Activated CD4-positive, alpha-beta memory T cell treated with anti-CD3 and anti-CD28 coated beads for 36 hours (primary cell): ENCODE measurements around the gene NUMBL. TPM values are rescaled to one million over a fixed set of nuclear protein-coding genes. Genes with fewer than 3 reads are reported as not detected.

Experiments used
- CTCF ChIA-PET: fragments of 350-600 bp; sonication (Branson Sonifier 250); formaldehyde crosslinking; loops from one replicate; lab custom pipeline; 2021; ENCODE audit warnings: antibody characterized with exemption, inconsistent platforms; lab: Charles Lee
- POLR2A ChIA-PET: fragments of 350-600 bp; sonication (Branson Sonifier 250); formaldehyde crosslinking; loops from one replicate; lab custom pipeline; 2021; ENCODE audit warnings: antibody characterized with exemption; lab: Charles Lee
- DNase-seq: peaks from one replicate; pipeline ENCODE4 v3.0.0-alpha.2; 2020
- H3K27ac Mint-ChIP-seq: one replicate; pipeline ENCODE4 v1.8.0; 2021; ENCODE audit warnings: mixed read lengths
- H3K27me3 Mint-ChIP-seq: one replicate; pipeline ENCODE4 v1.8.0; 2021; ENCODE audit warnings: mixed read lengths
- H3K36me3 Mint-ChIP-seq: one replicate; pipeline ENCODE4 v1.8.0; 2021; ENCODE audit warnings: mixed read lengths
- H3K4me1 Mint-ChIP-seq: one replicate; pipeline ENCODE4 v1.8.0; 2021; ENCODE audit warnings: low read depth, mixed read lengths
- H3K4me3 Mint-ChIP-seq: one replicate; pipeline ENCODE4 v1.8.0; 2021; ENCODE audit warnings: mild to moderate bottlenecking, mixed read lengths
- H3K9me3 Mint-ChIP-seq: one replicate; pipeline ENCODE4 v1.8.0; 2021; ENCODE audit warnings: mixed read lengths
- intact Hi-C: fragments of 100-400 bp; cut with micrococcal nuclease; formaldehyde crosslinking; loops from one replicate; pipeline ENCODE4 v1.15.1; 2023
- total RNA-seq, 2 experiments: library from RNA; stranded (reverse); gene quantifications; one replicate each; pipeline ENCODE4 v1.2.3, GENCODE V29; 2021

NUMBL gene
- total RNA-seq, 2 experiments from 2014 or later: 14.0 to 14.8 TPM

DNA sequence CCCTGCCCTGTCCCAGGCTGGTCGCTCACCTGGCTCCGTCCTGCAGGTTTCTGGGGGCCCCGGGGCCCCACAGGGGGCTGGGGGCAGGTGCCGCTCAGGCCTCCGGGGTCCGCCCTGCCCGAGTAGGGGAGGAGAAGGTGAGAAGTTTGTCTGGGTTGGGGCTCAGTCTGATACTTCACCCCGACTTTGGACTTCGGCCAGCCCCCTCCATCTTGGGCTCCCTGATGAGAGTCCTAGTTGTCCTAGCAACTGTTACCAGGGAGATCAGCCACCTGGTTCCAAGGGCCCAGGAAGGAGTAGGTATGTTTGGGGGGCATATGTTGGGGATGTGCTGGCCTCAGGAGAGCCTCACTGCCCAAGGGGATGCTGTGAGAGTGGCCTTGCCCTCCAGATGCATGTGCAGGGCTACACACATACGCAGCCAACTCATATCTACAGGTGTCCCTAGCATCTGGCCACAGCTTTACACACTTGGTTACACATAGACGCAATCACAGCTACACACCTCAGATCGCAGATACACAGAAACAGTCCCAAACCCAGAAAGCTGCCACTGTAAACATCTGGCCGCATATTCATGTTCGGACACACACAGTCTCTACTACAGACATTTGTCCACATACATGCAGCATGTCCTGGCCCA is 3.4 kb downstream of the NUMBL start:
- CTCF ChIA-PET: no interaction called here
- peaks cover 4% of the 10 kb centered on the region for H3K4me1 Mint-ChIP-seq
- H3K4me3 Mint-ChIP-seq: no peak overlapping the region
- no peaks in the 10 kb centered on the region for H3K27me3 Mint-ChIP-seq
- intact Hi-C loops: no loop called here
- DNase-seq: no peak
- POLR2A ChIA-PET: no interaction called here
- no peaks in the 10 kb centered on the region for H3K9me3 Mint-ChIP-seq
- H3K27ac Mint-ChIP-seq: no peak overlapping the region
- peaks cover 15% of the 10 kb centered on the region for H3K36me3 Mint-ChIP-seq

GRCh38 chr19:40685563-40685962 is 4.9 kb downstream of the NUMBL start:
- Mint-ChIP-seq H3K9me3 (no peaks in the 10 kb centered on the region), H3K27ac (no peak overlapping the region), H3K4me1 (no peaks in the 10 kb centered on the region), H3K4me3 (no peak overlapping the region), H3K36me3 (peaks cover 22% of the 10 kb centered on the region), H3K27me3 (no peaks in the 10 kb centered on the region)
- ChIA-PET CTCF (no interaction called here), POLR2A (no interaction called here)
- intact Hi-C loops: no loop called here
- DNase-seq: no peak

DNA sequence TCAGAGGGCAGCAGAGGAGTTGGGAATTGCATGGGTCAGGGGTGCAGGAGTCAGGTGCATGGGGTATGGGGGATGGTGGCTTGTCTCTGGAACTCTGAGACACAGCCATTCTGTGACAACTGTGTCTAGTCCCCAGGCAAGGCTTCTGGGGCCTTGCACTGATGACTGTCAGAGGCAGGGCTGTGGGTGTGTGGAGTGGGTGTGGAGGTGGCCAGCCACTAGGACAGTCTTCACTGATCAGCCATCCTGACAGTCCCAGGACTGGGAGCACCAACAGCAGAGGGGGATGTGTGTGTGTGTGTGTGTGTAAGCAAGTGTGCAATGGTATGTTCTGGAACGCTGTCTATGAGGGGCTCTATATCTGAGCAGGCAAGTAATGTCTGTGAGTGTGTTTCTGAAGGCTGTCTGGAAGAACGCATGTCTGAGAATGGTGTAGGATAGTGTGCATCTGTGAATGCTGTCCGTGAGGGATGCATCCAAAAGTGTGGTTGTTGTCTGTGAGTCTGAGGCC is 5.4 kb downstream of the NUMBL start:
- ChIA-PET POLR2A (no interaction called here), CTCF (no interaction called here)
- intact Hi-C loops: no loop called here
- DNase-seq: no peak
- Mint-ChIP-seq H3K4me1 (no peaks in the 10 kb centered on the region), H3K9me3 (no peaks in the 10 kb centered on the region), H3K36me3 (peaks cover 25% of the 10 kb centered on the region), H3K27ac (no peak overlapping the region), H3K4me3 (no peak overlapping the region), H3K27me3 (no peaks in the 10 kb centered on the region)

DNA sequence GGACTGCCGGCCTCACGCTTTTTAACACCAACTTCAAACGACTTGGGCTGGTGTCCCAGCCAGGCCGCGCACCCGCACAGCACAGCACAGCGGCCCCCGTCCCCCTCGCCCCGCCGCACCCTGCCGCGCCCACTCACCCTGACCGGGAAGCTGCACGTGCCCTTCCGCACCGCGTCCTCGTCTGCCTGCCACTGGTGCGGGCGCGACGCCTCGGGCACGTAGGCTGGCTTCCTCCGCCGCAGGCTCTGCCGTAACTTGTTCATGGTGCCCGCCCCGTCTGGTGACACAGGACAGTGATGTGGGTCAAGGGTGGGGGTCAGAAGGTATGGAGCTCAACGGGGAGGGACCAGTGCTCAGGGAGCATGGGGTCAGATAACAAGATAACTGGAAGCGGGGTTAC is 6.2 kb downstream of the NUMBL start:
- Mint-ChIP-seq H3K9me3 (no peaks in the 10 kb centered on the region), H3K4me3 (no peak overlapping the region), H3K4me1 (no peaks in the 10 kb centered on the region), H3K27ac (no peak overlapping the region), H3K36me3 (peaks cover 28% of the 10 kb centered on the region), H3K27me3 (no peaks in the 10 kb centered on the region)
- DNase-seq: no peak
- CTCF ChIA-PET: no interaction called here
- POLR2A ChIA-PET: no interaction called here
- intact Hi-C loops: no loop called here

DNA sequence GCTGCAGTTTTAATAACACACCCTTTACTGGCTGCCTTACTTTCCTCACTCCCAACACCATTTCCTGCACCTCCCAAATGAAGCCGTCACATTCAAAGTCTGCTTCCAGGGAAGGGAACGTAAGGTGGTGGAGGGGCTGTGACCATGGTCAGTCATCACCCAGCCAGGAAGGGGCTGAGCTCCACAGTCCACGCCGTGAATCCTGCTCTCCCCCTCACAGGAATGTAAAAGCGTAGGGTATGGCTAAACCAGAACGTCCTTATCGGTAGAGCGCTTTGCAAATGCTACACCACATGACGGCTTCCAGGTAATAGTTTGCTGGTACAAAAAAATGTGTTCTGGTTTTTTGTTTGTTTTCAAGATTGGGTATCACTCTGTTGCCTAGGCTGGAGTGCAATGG is 7.0 kb downstream of the NUMBL start:
- Mint-ChIP-seq H3K4me3 (no peak overlapping the region), H3K9me3 (no peaks in the 10 kb centered on the region), H3K4me1 (no peaks in the 10 kb centered on the region), H3K27me3 (no peaks in the 10 kb centered on the region), H3K36me3 (peaks cover 31% of the 10 kb centered on the region), H3K27ac (no peak overlapping the region)
- ChIA-PET CTCF (no interaction called here), POLR2A (no interaction called here)
- intact Hi-C loops: no loop called here
- DNase-seq: no peak

DNA sequence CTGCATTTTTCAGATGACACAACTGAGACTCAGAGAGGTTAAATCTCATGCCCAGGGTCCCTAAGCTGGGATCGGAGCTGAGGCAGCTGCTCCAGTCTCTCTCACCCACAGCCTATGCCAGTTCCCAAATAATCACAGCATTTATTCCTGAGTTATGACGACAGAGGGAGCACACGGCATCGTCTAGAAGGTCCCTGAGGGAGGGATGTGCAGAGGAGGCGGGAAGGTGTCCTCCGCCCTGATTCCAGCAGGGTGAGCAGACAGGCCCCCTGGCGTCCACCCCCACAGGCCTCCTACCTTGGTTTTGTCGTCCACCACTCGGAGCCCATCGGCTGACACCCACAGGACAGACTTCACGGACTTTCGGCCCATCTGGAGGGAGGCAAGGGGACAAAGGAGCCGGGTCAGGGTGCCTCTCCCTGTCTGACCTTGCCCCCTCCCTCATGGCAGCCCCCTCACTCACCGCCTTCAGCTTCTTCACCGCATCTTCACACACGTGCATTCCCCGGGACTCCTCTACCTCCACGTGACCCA is 8.0 kb downstream of the NUMBL start:
- Mint-ChIP-seq H3K4me3 (no peak overlapping the region), H3K27ac (no peak overlapping the region), H3K36me3 (peaks cover 38% of the 10 kb centered on the region), H3K9me3 (no peaks in the 10 kb centered on the region), H3K4me1 (no peaks in the 10 kb centered on the region), H3K27me3 (no peaks in the 10 kb centered on the region)
- intact Hi-C loops: no loop called here
- POLR2A ChIA-PET: no interaction called here
- CTCF ChIA-PET: no interaction called here
- DNase-seq: no peak

- Mint-ChIP-seq H3K27ac (no peak overlapping the region), H3K9me3 (no peaks in the 10 kb centered on the region), H3K36me3 (peaks cover 41% of the 10 kb centered on the region), H3K27me3 (no peaks in the 10 kb centered on the region), H3K4me1 (no peaks in the 10 kb centered on the region), H3K4me3 (no peak overlapping the region)
- ChIA-PET POLR2A (no interaction called here), CTCF (no interaction called here)
- intact Hi-C loops: no loop called here
- no peak for DNase-seq
Measured at GRCh38 chr19:40681039-40681438, 9.4 kb downstream of the NUMBL start.

DNA sequence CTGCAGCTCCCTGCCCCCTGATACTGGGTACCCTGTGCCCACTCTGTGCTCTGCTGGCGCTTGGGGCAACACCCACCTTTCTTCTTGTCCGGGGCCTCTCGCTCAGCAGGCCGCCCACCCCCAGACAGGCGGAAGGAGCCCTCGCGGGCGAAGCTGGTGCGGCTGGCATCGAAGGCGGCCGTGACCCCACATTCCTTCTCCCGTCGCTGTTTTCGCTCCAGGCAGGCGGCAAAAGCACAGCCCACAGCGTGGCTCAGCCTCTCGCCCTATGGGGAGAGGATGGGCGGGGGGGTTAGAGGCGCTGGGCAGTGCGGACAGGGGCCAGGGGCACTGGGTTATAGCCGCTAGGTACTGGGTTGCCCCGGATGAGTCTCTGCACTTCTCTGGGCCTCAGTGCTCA is 13.3 kb downstream of the NUMBL start:
- POLR2A ChIA-PET: no interaction called here
- DNase-seq: no peak
- CTCF ChIA-PET: no interaction called here
- Mint-ChIP-seq H3K27ac (no peak overlapping the region), H3K4me3 (no peak overlapping the region), H3K27me3 (no peaks in the 10 kb centered on the region), H3K36me3 (peaks cover 28% of the 10 kb centered on the region), H3K9me3 (no peaks in the 10 kb centered on the region), H3K4me1 (peaks cover 2% of the 10 kb centered on the region)
- intact Hi-C loops: no loop called here

DNA sequence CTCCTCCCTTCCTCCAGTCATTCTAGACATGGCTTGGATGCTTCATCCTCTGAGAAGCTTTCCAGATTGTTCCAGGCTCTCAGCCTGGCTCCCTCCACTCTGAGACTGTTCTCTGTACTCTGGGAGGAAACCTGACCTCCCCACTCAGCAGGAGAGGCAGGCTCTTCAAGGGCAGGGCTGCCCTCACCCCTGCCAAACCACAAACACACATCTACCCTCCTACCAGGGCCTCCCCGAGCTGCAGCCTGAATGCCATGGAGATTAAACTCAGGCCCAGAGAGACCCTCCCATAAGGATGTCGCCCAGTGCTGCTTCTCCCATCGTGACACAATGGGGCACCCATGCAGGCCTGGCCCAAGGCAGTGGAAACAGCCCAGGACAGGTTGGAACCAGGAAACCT is 16.2 kb downstream of the NUMBL start:
- ChIA-PET CTCF (no interaction called here), POLR2A (no interaction called here)
- H3K4me1 Mint-ChIP-seq: peaks cover 2% of the 10 kb centered on the region
- no peaks in the 10 kb centered on the region for H3K27me3 Mint-ChIP-seq
- intact Hi-C loops: no loop called here
- H3K27ac Mint-ChIP-seq: no peak overlapping the region
- H3K4me3 Mint-ChIP-seq: no peak overlapping the region
- H3K9me3 Mint-ChIP-seq: peaks cover 5% of the 10 kb centered on the region
- DNase-seq: no peak
- peaks cover 31% of the 10 kb centered on the region for H3K36me3 Mint-ChIP-seq

GRCh38 chr19:40673397-40673796 is 17.1 kb downstream of the NUMBL start:
- no peak overlapping the region for H3K4me3 Mint-ChIP-seq
- intact Hi-C loops: no loop called here
- peaks cover 2% of the 10 kb centered on the region for H3K4me1 Mint-ChIP-seq
- H3K36me3 Mint-ChIP-seq: peaks cover 34% of the 10 kb centered on the region
- H3K9me3 Mint-ChIP-seq: peaks cover 11% of the 10 kb centered on the region
- ChIA-PET POLR2A (no interaction called here), CTCF (interaction anchor here (0.9 kb wide), 1 partner anchor 39 kb away, joined by 4 read pairs; no protein-coding TSS in a partner anchor)
- DNase-seq: no peak
- no peak overlapping the region for H3K27ac Mint-ChIP-seq
- H3K27me3 Mint-ChIP-seq: no peaks in the 10 kb centered on the region

GRCh38 chr19:40672573-40673299 is 17.7 kb downstream of the NUMBL start:
- H3K9me3 Mint-ChIP-seq: peaks cover 11% of the 10 kb centered on the region
- intact Hi-C loops: no loop called here
- peaks cover 32% of the 10 kb centered on the region for H3K36me3 Mint-ChIP-seq
- ChIA-PET CTCF (no interaction called here), POLR2A (no interaction called here)
- DNase-seq: no peak
- peaks cover 2% of the 10 kb centered on the region for H3K4me1 Mint-ChIP-seq
- H3K27me3 Mint-ChIP-seq: no peaks in the 10 kb centered on the region
- no peak overlapping the region for H3K27ac Mint-ChIP-seq
- no peak overlapping the region for H3K4me3 Mint-ChIP-seq

GRCh38 chr19:40672038-40672437 is 18.4 kb downstream of the NUMBL start:
- DNase-seq: no peak
- intact Hi-C loops: no loop called here
- peaks cover 11% of the 10 kb centered on the region for H3K9me3 Mint-ChIP-seq
- CTCF ChIA-PET: no interaction called here
- H3K4me1 Mint-ChIP-seq: peaks cover 2% of the 10 kb centered on the region
- POLR2A ChIA-PET: no interaction called here
- H3K27ac Mint-ChIP-seq: no peak overlapping the region
- H3K27me3 Mint-ChIP-seq: no peaks in the 10 kb centered on the region
- no peak overlapping the region for H3K4me3 Mint-ChIP-seq
- peaks cover 27% of the 10 kb centered on the region for H3K36me3 Mint-ChIP-seq
